Neuronal stem cell (in vitro differentiated cells): ENCODE results near the gene RASGRP1.

Experiments used
- DNase-seq: peaks from one replicate; pipeline ENCODE4 v3.0.0-alpha.2; 2013; ENCODE audit warnings: low spot score
- H2AFZ ChIP-seq: one replicate; pipeline ENCODE4 v1.6.1; 2013; ENCODE audit warnings: mild to moderate bottlenecking, low read length, inconsistent platforms
- H2AK5ac ChIP-seq: 2 replicates; pipeline ENCODE4 v1.6.1; 2013; ENCODE audit warnings: low read depth, mild to moderate bottlenecking, inconsistent platforms, low read length, moderate library complexity, mixed read lengths
- H2BK120ac ChIP-seq: 2 replicates; pipeline ENCODE4 v1.6.1; 2013; ENCODE audit warnings: low read depth, mild to moderate bottlenecking, inconsistent platforms, low read length, moderate library complexity, mixed read lengths
- H2BK12ac ChIP-seq: one replicate; pipeline ENCODE4 v1.6.1; 2013; ENCODE audit warnings: low read length, inconsistent platforms
- H2BK15ac ChIP-seq: 2 replicates; pipeline ENCODE4 v1.6.1; 2013; ENCODE audit warnings: mild to moderate bottlenecking, low read length, inconsistent platforms, mixed read lengths
- H2BK5ac ChIP-seq: one replicate; pipeline ENCODE4 v1.6.1; 2013; ENCODE audit warnings: inconsistent platforms, mild to moderate bottlenecking, low read length, moderate library complexity
- H3K14ac ChIP-seq: one replicate; pipeline ENCODE4 v1.6.1; 2013; ENCODE audit warnings: low read length, inconsistent platforms
- H3K18ac ChIP-seq: 2 replicates; pipeline ENCODE4 v1.6.1; 2013; ENCODE audit warnings: low read length, inconsistent platforms
- H3K23ac ChIP-seq: 2 replicates; pipeline ENCODE4 v1.6.1; 2013; ENCODE audit warnings: low read depth, mild to moderate bottlenecking, mixed read lengths, low read length, inconsistent platforms; ENCODE audit not compliant: poor library complexity
- H3K27ac ChIP-seq: replicated peaks from 3 replicates; pipeline ENCODE4 v1.5.1; 2013; ENCODE audit warnings: low read length, inconsistent platforms
- H3K27me3 ChIP-seq, 3 experiments: 2 replicates each; pipeline ENCODE4 v1.6.1; 2013; ENCODE audit warnings: low read length in 3 of 3, mild to moderate bottlenecking in 2 of 3, inconsistent platforms in 1 of 3, low read depth in 1 of 3, mixed read lengths in 1 of 3, moderate library complexity in 1 of 3; ENCODE audit not compliant: control insufficient read depth in 3 of 3, insufficient read depth in 3 of 3
- H3K36me3 ChIP-seq, 2 donors: replicated peaks in 1 of 2; 2 replicates each; pipeline ENCODE4 v1.6.1; 2013; ENCODE audit warnings: low read length in 2 of 2; ENCODE audit not compliant: control insufficient read depth in 2 of 2, insufficient read depth in 2 of 2
- H3K4ac ChIP-seq: 2 replicates; pipeline ENCODE4 v1.6.1; 2013; ENCODE audit warnings: inconsistent platforms, mild to moderate bottlenecking, low read length, moderate library complexity
- H3K4me1 ChIP-seq, 2 donors: 1 replicate in 1 of 2; 2 replicates in 1 of 2; pipeline ENCODE4 v1.6.1; 2013; ENCODE audit warnings: low read length in 2 of 2, low read depth in 1 of 2; ENCODE audit not compliant: control insufficient read depth in 2 of 2, insufficient read depth in 1 of 2
- H3K4me2 ChIP-seq: one replicate; pipeline ENCODE4 v1.6.1; 2013; ENCODE audit warnings: mild to moderate bottlenecking, low read length, inconsistent platforms; ENCODE audit not compliant: insufficient read depth, poor library complexity, severe bottlenecking
- H3K4me3 ChIP-seq, 2 donors: 2 replicates each; pipeline ENCODE4 v1.5.1; 2013; ENCODE audit warnings: low read length in 2 of 2, mild to moderate bottlenecking in 2 of 2, inconsistent platforms in 1 of 2, moderate library complexity in 1 of 2
- H3K79me1 ChIP-seq: one replicate; pipeline ENCODE4 v1.6.1; 2013; ENCODE audit warnings: low read depth, mild to moderate bottlenecking, inconsistent platforms, low read length, moderate library complexity
- H3K9ac ChIP-seq: one replicate; pipeline ENCODE4 v1.6.1; 2013; ENCODE audit warnings: mild to moderate bottlenecking, low read depth, low read length, inconsistent platforms; ENCODE audit not compliant: poor library complexity
- H3K9me3 ChIP-seq, 2 donors: replicated peaks in 1 of 2; 2 replicates each; pipeline versions ENCODE3 to v1.6.1; 2013; ENCODE audit warnings: low read length in 2 of 2, mild to moderate bottlenecking in 2 of 2, inconsistent platforms in 1 of 2, low read depth in 1 of 2, mixed read lengths in 1 of 2, moderate library complexity in 1 of 2; ENCODE audit not compliant: control insufficient read depth in 2 of 2, insufficient read depth in 1 of 2
- H4K8ac ChIP-seq: one replicate; pipeline ENCODE4 v1.6.1; 2013; ENCODE audit warnings: low read depth, mild to moderate bottlenecking, inconsistent platforms, low read length, moderate library complexity
- H4K91ac ChIP-seq: one replicate; pipeline ENCODE4 v1.6.1; 2013; ENCODE audit warnings: low read length, low read depth, mild to moderate bottlenecking, inconsistent platforms; ENCODE audit not compliant: poor library complexity
- WGBS, 2 donors: extraction: QIAGEN DNeasy Blood & Tissue Kit; methylation state at CpG; one replicate each; pipeline ENCODE4 v1.1.7; 2013; ENCODE audit warnings: missing lambda C conversion rate in 2 of 2, mixed read lengths in 1 of 2; ENCODE audit not compliant: insufficient read length in 2 of 2, insufficient replicate concordance in 1 of 2; ENCODE audit errors: extremely low coverage in 2 of 2; 5-methylcytosine and 5-hydroxymethylcytosine counted together

The RASGRP1 gene

GRCh38 chr15:38603672-38604071 lies 39.1 kb upstream of the RASGRP1 start:
- H3K27ac ChIP-seq = no peak overlapping the region
- no peak overlapping the region for H3K4me2 ChIP-seq
- H3K18ac ChIP-seq = no peak overlapping the region
- H3K4me3 ChIP-seq = no peak overlapping the region
- H3K36me3 ChIP-seq = no peaks in the 10 kb centered on the region
- no peak overlapping the region for H2AK5ac ChIP-seq
- H4K8ac ChIP-seq = no peak overlapping the region
- no peak overlapping the region for H2AFZ ChIP-seq
- no peak overlapping the region for H2BK120ac ChIP-seq
- H4K91ac ChIP-seq = no peak overlapping the region
- no CpG with 5 or more reads among the region's 5 CpGs for WGBS, 2 donors
- no peaks in the 10 kb centered on the region for H3K79me1 ChIP-seq
- no peak overlapping the region for H2BK5ac ChIP-seq
- no peak overlapping the region for H2BK15ac ChIP-seq
- no peak overlapping the region for H3K14ac ChIP-seq
- no peaks in the 10 kb centered on the region for H3K9me3 ChIP-seq
- peaks cover 0 to 5% of the 10 kb centered on the region in 2 donors for H3K4me1 ChIP-seq
- H3K9ac ChIP-seq = no peak overlapping the region
- H3K23ac ChIP-seq = no peak overlapping the region
- H2BK12ac ChIP-seq = no peak overlapping the region
- no peak overlapping the region for H3K4ac ChIP-seq
- no peaks in the 10 kb centered on the region for H3K27me3 ChIP-seq
- DNase-seq = no peak

- H3K4me2 ChIP-seq = no peak overlapping the region
- H3K14ac ChIP-seq = no peak overlapping the region
- no peak overlapping the region for H4K91ac ChIP-seq
- no peak overlapping the region for H3K27ac ChIP-seq
- DNase-seq = no peak
- H4K8ac ChIP-seq = no peak overlapping the region
- no peaks in the 10 kb centered on the region for H3K9me3 ChIP-seq
- H3K23ac ChIP-seq = no peak overlapping the region
- H3K18ac ChIP-seq = no peak overlapping the region
- no peak overlapping the region for H2BK12ac ChIP-seq
- no peak overlapping the region for H2AFZ ChIP-seq
- H3K4me1 ChIP-seq = peaks cover 0 to 5% of the 10 kb centered on the region in 2 donors
- H3K79me1 ChIP-seq = no peaks in the 10 kb centered on the region
- H3K4me3 ChIP-seq = no peak overlapping the region
- H3K27me3 ChIP-seq = no peaks in the 10 kb centered on the region
- no peak overlapping the region for H2BK120ac ChIP-seq
- WGBS, 2 donors = no CpG with 5 or more reads among the region's 7 CpGs
- H3K36me3 ChIP-seq = no peaks in the 10 kb centered on the region
- no peak overlapping the region for H2AK5ac ChIP-seq
- no peak overlapping the region for H3K4ac ChIP-seq
- H2BK5ac ChIP-seq = no peak overlapping the region
- H3K9ac ChIP-seq = no peak overlapping the region
- no peak overlapping the region for H2BK15ac ChIP-seq
Observed at GRCh38 chr15:38602910-38603670, 38.5 kb upstream of the RASGRP1 start.

GRCh38 chr15:38600236-38600635 lies 35.6 kb upstream of the RASGRP1 start:
- no peaks in the 10 kb centered on the region for H3K79me1 ChIP-seq
- no peak overlapping the region for H2BK120ac ChIP-seq
- no peak overlapping the region for H3K23ac ChIP-seq
- H2BK15ac ChIP-seq = no peak overlapping the region
- no peak overlapping the region for H3K27ac ChIP-seq
- DNase-seq = no peak
- no peaks in the 10 kb centered on the region for H3K9me3 ChIP-seq
- no peak overlapping the region for H4K91ac ChIP-seq
- peaks cover 0 to 2% of the 10 kb centered on the region in 2 donors for H3K4me1 ChIP-seq
- no peaks in the 10 kb centered on the region for H3K27me3 ChIP-seq
- H3K4me2 ChIP-seq = no peak overlapping the region
- no peak overlapping the region for H2AK5ac ChIP-seq
- no CpG with 5 or more reads among the region's 2 CpGs for WGBS, 2 donors
- H2AFZ ChIP-seq = no peak overlapping the region
- no peak overlapping the region for H2BK12ac ChIP-seq
- H3K9ac ChIP-seq = no peak overlapping the region
- H3K4ac ChIP-seq = no peak overlapping the region
- H3K14ac ChIP-seq = no peak overlapping the region
- no peak overlapping the region for H3K18ac ChIP-seq
- H3K36me3 ChIP-seq = no peaks in the 10 kb centered on the region
- H4K8ac ChIP-seq = no peak overlapping the region
- H3K4me3 ChIP-seq = no peak overlapping the region
- no peak overlapping the region for H2BK5ac ChIP-seq

GRCh38 chr15:38598749-38599148 lies 34.1 kb upstream of the RASGRP1 start:
- no peak overlapping the region for H3K4me3 ChIP-seq
- H2BK120ac ChIP-seq = no peak overlapping the region
- no peak overlapping the region for H2AK5ac ChIP-seq
- no peak overlapping the region for H4K91ac ChIP-seq
- no peaks in the 10 kb centered on the region for H3K79me1 ChIP-seq
- H3K36me3 ChIP-seq = no peaks in the 10 kb centered on the region
- no peak overlapping the region for H3K23ac ChIP-seq
- H2AFZ ChIP-seq = no peak overlapping the region
- H2BK5ac ChIP-seq = no peak overlapping the region
- peaks cover 0 to 2% of the 10 kb centered on the region in 2 donors for H3K4me1 ChIP-seq
- no peak overlapping the region for H3K9ac ChIP-seq
- no peak overlapping the region for H3K4me2 ChIP-seq
- H3K9me3 ChIP-seq = no peaks in the 10 kb centered on the region
- H3K27ac ChIP-seq = no peak overlapping the region
- no CpG with 5 or more reads among the region's 2 CpGs for WGBS, 2 donors
- no peak overlapping the region for H2BK12ac ChIP-seq
- H3K4ac ChIP-seq = no peak overlapping the region
- no peak overlapping the region for H4K8ac ChIP-seq
- no peaks in the 10 kb centered on the region for H3K27me3 ChIP-seq
- no peak overlapping the region for H3K18ac ChIP-seq
- no peak overlapping the region for H3K14ac ChIP-seq
- H2BK15ac ChIP-seq = no peak overlapping the region
- no peak for DNase-seq
